Neural progenitor cell (in vitro differentiated cells): ENCODE data around the gene IFRD2. TPM values are rescaled to one million over a fixed set of nuclear protein-coding genes. Genes with fewer than 3 reads are reported as not detected.
A peak's percentile ranks its signal among the peaks of the same experiment; 100 is the strongest.

Experiments
- DNase-seq: peaks from one replicate; pipeline ENCODE4 v3.0.0-alpha.2; 2016; ENCODE audit warnings: low spot score
- H2AFZ ChIP-seq: fragments of 200-600 bp; sonication (generic); replicated peaks from 2 replicates; pipeline ENCODE4 v1.6.1; 2016; ENCODE audit warnings: antibody characterized with exemption
- H3F3A ChIP-seq: fragments of 200-600 bp; sonication (generic); 2 replicates; pipeline ENCODE4 v1.6.1; 2016; ENCODE audit warnings: antibody characterized with exemption, low read depth
- H3K27ac ChIP-seq: fragments of 200-600 bp; sonication (generic); 2 replicates; pipeline ENCODE4 v1.5.1; 2016; ENCODE audit warnings: mild to moderate bottlenecking
- H3K27me3 ChIP-seq: fragments of 200-600 bp; sonication (generic); 2 replicates; pipeline ENCODE4 v1.6.1; 2016; ENCODE audit warnings: mild to moderate bottlenecking, moderate library complexity
- H3K36me3 ChIP-seq: fragments of 200-600 bp; sonication (generic); 2 replicates; pipeline ENCODE4 v1.5.1; 2016
- H3K4me1 ChIP-seq: fragments of 200-600 bp; sonication (generic); 2 replicates; pipeline ENCODE4 v1.6.1; 2016; ENCODE audit warnings: mixed run types
- H3K4me2 ChIP-seq: fragments of 200-600 bp; sonication (generic); 2 replicates; pipeline ENCODE4 v1.6.1; 2016
- H3K4me3 ChIP-seq: fragments of 200-600 bp; sonication (generic); 2 replicates; pipeline ENCODE4 v1.5.1; 2016
- H3K79me2 ChIP-seq: fragments of 200-600 bp; sonication (generic); 2 replicates; pipeline ENCODE4 v1.6.1; 2016; ENCODE audit warnings: low read depth
- H3K9ac ChIP-seq: fragments of 200-600 bp; sonication (generic); 2 replicates; pipeline ENCODE4 v1.6.1; 2016
- H3K9me3 ChIP-seq: fragments of 200-600 bp; sonication (generic); 2 replicates; pipeline ENCODE4 v1.5.1; 2016; ENCODE audit warnings: low read depth
- H4K20me1 ChIP-seq: fragments of 200-600 bp; sonication (generic); 2 replicates; pipeline ENCODE4 v1.6.1; 2016; ENCODE audit warnings: low read depth
- H3K27ac Mint-ChIP-seq: 3 replicates; pipeline ENCODE4 v1.8.0; 2021; ENCODE audit warnings: mixed read lengths
- H3K27me3 Mint-ChIP-seq: 2 replicates; pipeline ENCODE4 v1.8.0; 2022; ENCODE audit warnings: low read depth, mild to moderate bottlenecking, inconsistent platforms, moderate library complexity, mixed read lengths; ENCODE audit not compliant: insufficient read depth
- H3K36me3 Mint-ChIP-seq: 3 replicates; pipeline ENCODE4 v1.8.0; 2021; ENCODE audit warnings: mixed read lengths
- H3K4me1 Mint-ChIP-seq: 3 replicates; pipeline ENCODE4 v1.8.0; 2021; ENCODE audit warnings: mixed read lengths
- H3K4me3 Mint-ChIP-seq: 3 replicates; pipeline ENCODE4 v1.8.0; 2021; ENCODE audit warnings: mild to moderate bottlenecking, moderate library complexity, mixed read lengths
- H3K9me3 Mint-ChIP-seq: 3 replicates; pipeline ENCODE4 v1.8.0; 2020; ENCODE audit warnings: mixed read lengths
- CTCF ChIP-seq: fragments of 200-600 bp; sonication (generic); IDR thresholded peaks from 2 replicates; pipeline ENCODE4 v1.5.1; 2017; ENCODE audit warnings: antibody characterized with exemption, mild to moderate bottlenecking
- EZH2 ChIP-seq: fragments of 200-600 bp; sonication (generic); IDR thresholded peaks from 2 replicates; pipeline ENCODE4 v1.6.1; 2017; ENCODE audit warnings: antibody characterized with exemption, mild to moderate bottlenecking, moderate library complexity
- EZH2phosphoT487 ChIP-seq: fragments of 200-600 bp; sonication (generic); IDR thresholded peaks from 2 replicates; pipeline ENCODE4 v1.6.1; 2017; ENCODE audit warnings: antibody characterized with exemption
- total RNA-seq: library from RNA; depleted of rRNA; stranded (reverse); fragments of >200 nt; gene quantifications from 2 replicates; pipeline ENCODE4 v1.2.3, GENCODE V29; 2015; ENCODE audit warnings: low replicate concordance

The IFRD2 gene
- total RNA-seq, 1 donor from 2014 or later: 26.4 TPM

DNA sequence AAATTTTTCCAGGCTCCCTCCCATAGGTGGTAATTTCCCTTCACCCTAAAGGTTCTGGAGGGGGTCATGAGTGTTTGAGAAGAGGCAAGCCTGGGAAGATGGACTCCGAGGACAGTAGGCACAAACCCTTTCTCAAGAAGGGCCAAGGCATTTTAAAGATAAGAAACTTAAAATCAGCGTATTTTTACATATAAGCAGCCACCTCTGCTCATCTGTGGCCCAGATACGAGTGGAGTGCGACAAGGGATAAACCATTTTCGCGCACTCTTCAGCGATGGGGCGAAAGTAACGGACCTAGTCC lies 47.9 kb upstream of the IFRD2 start:
- Histone ChIP-seq H3K4me1 (peaks cover 25% of the 10 kb centered on the region), H2AFZ (peak overlapping the region; percentile 78), H3K27ac (no peak overlapping the region), H3K9ac (no peak overlapping the region), H3K27me3 (peaks cover 73% of the 10 kb centered on the region), H4K20me1 (peaks cover 16% of the 10 kb centered on the region), H3K36me3 (no peaks in the 10 kb centered on the region), H3K9me3 (no peaks in the 10 kb centered on the region), H3K4me2 (peak overlapping the region; percentile 75), H3K4me3 (peak overlapping the region; percentile 40), H3K79me2 (peaks cover 19% of the 10 kb centered on the region), H3F3A (peaks cover 23% of the 10 kb centered on the region)
- TF ChIP-seq CTCF (no peak), EZH2 (no peak), EZH2phosphoT487 (no peak)
- peaks cover 36% of the 10 kb centered on the region for H3K27me3 Mint-ChIP-seq
- H3K9me3 Mint-ChIP-seq: no peaks in the 10 kb centered on the region
- H3K36me3 Mint-ChIP-seq: peaks cover 3% of the 10 kb centered on the region
- H3K27ac Mint-ChIP-seq: no peak overlapping the region
- peaks cover 28% of the 10 kb centered on the region for H3K4me1 Mint-ChIP-seq
- H3K4me3 Mint-ChIP-seq: peak overlapping the region; percentile 74
- DNase-seq: no peak

GRCh38 chr3:50339485-50340146 lies 47.4 kb upstream of the IFRD2 start:
- H3K27me3 Mint-ChIP-seq: peaks cover 36% of the 10 kb centered on the region
- peaks cover 69% of the 10 kb centered on the region for H3K27me3 ChIP-seq
- H3K4me1 Mint-ChIP-seq: peaks cover 28% of the 10 kb centered on the region
- H3K27ac Mint-ChIP-seq: no peak overlapping the region
- H3K36me3 ChIP-seq: no peaks in the 10 kb centered on the region
- no peaks in the 10 kb centered on the region for H3K9me3 ChIP-seq
- H3K9me3 Mint-ChIP-seq: no peaks in the 10 kb centered on the region
- H3K4me3 ChIP-seq: no peak overlapping the region
- H3F3A ChIP-seq: peaks cover 23% of the 10 kb centered on the region
- H3K79me2 ChIP-seq: peaks cover 24% of the 10 kb centered on the region
- peak overlapping the region; percentile 74 for H3K4me3 Mint-ChIP-seq
- H3K27ac ChIP-seq: no peak overlapping the region
- H3K4me1 ChIP-seq: peaks cover 25% of the 10 kb centered on the region
- DNase-seq: no peak
- H3K4me2 ChIP-seq: peak overlapping the region; percentile 75
- no peak for TF ChIP-seq EZH2phosphoT487
- H3K9ac ChIP-seq: no peak overlapping the region
- peaks cover 3% of the 10 kb centered on the region for H3K36me3 Mint-ChIP-seq
- no peak overlapping the region for H2AFZ ChIP-seq
- peaks cover 19% of the 10 kb centered on the region for H4K20me1 ChIP-seq

- Histone ChIP-seq H3K79me2 (peaks cover 30% of the 10 kb centered on the region), H3F3A (peaks cover 23% of the 10 kb centered on the region), H4K20me1 (peaks cover 24% of the 10 kb centered on the region), H3K27me3 (peaks cover 62% of the 10 kb centered on the region), H3K9ac (no peak overlapping the region), H3K4me3 (no peak overlapping the region), H3K4me2 (no peak overlapping the region), H3K36me3 (no peaks in the 10 kb centered on the region), H3K9me3 (no peaks in the 10 kb centered on the region), H2AFZ (no peak overlapping the region), H3K27ac (no peak overlapping the region), H3K4me1 (peaks cover 25% of the 10 kb centered on the region)
- no peak for DNase-seq
- no peak overlapping the region for H3K27ac Mint-ChIP-seq
- H3K4me1 Mint-ChIP-seq: peaks cover 32% of the 10 kb centered on the region
- peaks cover 30% of the 10 kb centered on the region for H3K27me3 Mint-ChIP-seq
- H3K9me3 Mint-ChIP-seq: no peaks in the 10 kb centered on the region
- no peak for TF ChIP-seq CTCF
- TF ChIP-seq EZH2phosphoT487: no peak
- no peak for TF ChIP-seq EZH2
- H3K4me3 Mint-ChIP-seq: peak overlapping the region; percentile 98
- H3K36me3 Mint-ChIP-seq: peaks cover 3% of the 10 kb centered on the region
Measured at GRCh38 chr3:50338965-50339364, 46.7 kb upstream of the IFRD2 start.

DNA sequence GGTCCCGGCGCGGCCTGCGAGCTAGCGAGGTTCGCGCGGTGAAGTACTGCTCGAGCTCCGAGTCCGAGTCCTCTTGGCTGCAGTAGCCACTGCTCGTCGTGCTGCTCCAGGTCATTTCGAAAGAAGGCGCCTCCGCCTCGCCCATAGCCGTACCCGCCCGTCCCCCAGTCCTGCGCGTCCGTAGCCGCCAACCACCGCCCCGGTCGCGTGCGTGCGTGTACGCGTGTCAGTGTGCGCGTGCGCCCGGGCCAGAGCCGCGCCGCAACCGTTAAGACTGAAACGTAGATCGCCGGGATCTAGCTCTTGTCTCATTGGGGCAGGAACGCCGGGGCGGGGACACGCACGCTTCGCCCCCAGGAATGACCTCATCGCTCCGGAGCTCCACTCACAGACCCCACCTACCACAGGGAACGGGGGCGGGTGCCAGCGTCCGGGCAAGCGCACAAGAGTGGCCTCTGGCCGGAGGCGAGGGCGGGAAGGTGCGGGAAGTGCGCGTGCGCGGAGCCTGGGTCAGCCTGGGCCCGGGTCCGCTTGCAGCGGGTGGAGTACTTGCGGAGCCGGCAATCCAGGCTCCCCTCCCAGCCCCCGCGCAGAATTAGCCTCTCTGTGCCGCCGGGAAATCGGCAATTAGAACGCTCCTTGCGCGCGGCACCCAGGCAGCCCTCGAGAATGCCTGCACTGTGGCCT lies 45.1 kb upstream of the IFRD2 start:
- H3F3A ChIP-seq: peaks cover 23% of the 10 kb centered on the region
- H3K27me3 Mint-ChIP-seq: peaks cover 24% of the 10 kb centered on the region
- peak overlapping the region; percentile 27 for H2AFZ ChIP-seq
- H4K20me1 ChIP-seq: peaks cover 32% of the 10 kb centered on the region
- TF ChIP-seq EZH2 (no peak), CTCF (no peak), EZH2phosphoT487 (peak; percentile 4)
- peak overlapping the region; percentile 70 for H3K27ac ChIP-seq
- H3K4me3 Mint-ChIP-seq: peak overlapping the region; percentile 98
- peak; percentile 99 for DNase-seq
- peak overlapping the region; percentile 83 for H3K4me3 ChIP-seq
- H3K79me2 ChIP-seq: peaks cover 40% of the 10 kb centered on the region
- no peaks in the 10 kb centered on the region for H3K9me3 ChIP-seq
- H3K4me1 ChIP-seq: peaks cover 25% of the 10 kb centered on the region
- peaks cover 36% of the 10 kb centered on the region for H3K4me1 Mint-ChIP-seq
- no peaks in the 10 kb centered on the region for H3K9me3 Mint-ChIP-seq
- peak overlapping the region; percentile 81 for H3K9ac ChIP-seq
- peaks cover 3% of the 10 kb centered on the region for H3K36me3 Mint-ChIP-seq
- H3K27ac Mint-ChIP-seq: peak overlapping the region; percentile 96
- H3K27me3 ChIP-seq: peaks cover 46% of the 10 kb centered on the region
- no peaks in the 10 kb centered on the region for H3K36me3 ChIP-seq
- H3K4me2 ChIP-seq: peak overlapping the region; percentile 88
